IMR-90 (cell line): Measurements from ENCODE around the gene ASXL2.

Source experiments
- CEBPB ChIP-seq: IDR thresholded peaks from 2 replicates; pipeline ENCODE4 v1.6.1; 2012; ENCODE audit warnings: low read depth, low read length, improper control_type of control experiment
- CTCF ChIP-seq: conservative IDR thresholded peaks from 2 replicates; pipeline ENCODE4 v1.5.1; 2012; ENCODE audit warnings: mild to moderate bottlenecking, low read depth, low read length, improper control_type of control experiment
- FOS ChIP-seq: fragments of 150-350 bp; IDR thresholded peaks from 2 replicates; pipeline ENCODE4 v1.6.1; 2016; ENCODE audit warnings: low read depth, low read length
- POLR2A ChIP-seq: IDR thresholded peaks from 2 replicates; pipeline ENCODE4 v1.6.1; 2012; ENCODE audit warnings: mild to moderate bottlenecking, low read depth, low read length
- RAD21 ChIP-seq: IDR thresholded peaks from 2 replicates; pipeline ENCODE4 v1.6.1; 2012; ENCODE audit warnings: low read length, improper control_type of control experiment
- RCOR1 ChIP-seq: IDR thresholded peaks from 2 replicates; pipeline ENCODE4 v1.6.1; 2012; ENCODE audit warnings: mild to moderate bottlenecking, low read length, improper control_type of control experiment; ENCODE audit not compliant: insufficient replicate concordance
- SMC3 ChIP-seq: fragments of 150-350 bp; IDR thresholded peaks from 2 replicates; pipeline ENCODE4 v1.6.1; 2016; ENCODE audit warnings: low read depth, mild to moderate bottlenecking, antibody characterized with exemption, low read length, moderate library complexity
- USF2 ChIP-seq: fragments of 150-350 bp; IDR thresholded peaks from 2 replicates; pipeline ENCODE4 v1.6.1; 2017; ENCODE audit warnings: mild to moderate bottlenecking, antibody characterized with exemption, low read length, low read depth

DNA sequence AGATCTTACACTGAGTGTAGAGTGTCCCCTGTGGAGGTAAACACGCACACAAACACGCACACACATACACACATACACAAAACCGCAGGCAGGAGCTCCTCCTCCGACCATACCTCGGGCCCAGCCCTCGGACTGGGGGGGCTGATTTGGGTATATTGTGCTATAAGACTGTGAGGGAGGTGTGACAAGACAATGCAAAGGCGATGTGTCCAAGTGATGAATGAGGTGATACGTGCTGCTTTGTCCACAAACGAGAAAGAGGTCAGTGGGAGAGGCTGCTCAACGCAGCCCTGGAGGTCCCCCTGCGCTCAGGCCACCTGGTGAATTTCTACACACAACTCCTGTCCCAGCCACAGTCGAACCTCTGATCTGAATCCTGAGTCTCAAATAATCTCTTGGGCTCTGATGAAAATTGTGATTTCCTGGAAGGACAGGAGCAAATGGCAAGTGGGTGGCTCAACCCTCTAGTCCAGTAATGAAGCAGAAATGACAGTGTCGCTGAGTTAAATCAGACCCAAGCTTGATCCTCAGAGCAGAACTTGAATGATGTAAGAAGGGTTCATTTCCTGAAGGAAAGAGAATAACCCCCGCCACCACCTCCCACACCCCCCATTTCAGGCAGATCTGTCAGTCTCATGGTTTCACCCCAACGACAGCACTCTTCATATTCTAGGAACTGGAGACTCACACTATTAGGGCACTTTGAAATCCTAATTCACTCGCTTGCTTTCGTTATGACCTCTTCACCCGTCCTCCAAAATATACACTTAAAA lies 48.9 kb upstream of the ASXL2 start:
- TF ChIP-seq CTCF, result no peak
- no peak for TF ChIP-seq POLR2A
- no peak for TF ChIP-seq USF2
- TF ChIP-seq CEBPB, result no peak
- TF ChIP-seq RCOR1, result no peak
- no peak for TF ChIP-seq RAD21
- TF ChIP-seq SMC3, result no peak
- no peak for TF ChIP-seq FOS
